Islet precursor cell (in vitro differentiated cells): Measurements from ENCODE around the gene RYR3.
A peak's percentile ranks its signal among the peaks of the same experiment; 100 is the strongest.

ENCODE experiments used
- DNase-seq: peaks from one replicate; pipeline ENCODE4 v3.0.0-alpha.2; 2018

Gene RYR3

DNA sequence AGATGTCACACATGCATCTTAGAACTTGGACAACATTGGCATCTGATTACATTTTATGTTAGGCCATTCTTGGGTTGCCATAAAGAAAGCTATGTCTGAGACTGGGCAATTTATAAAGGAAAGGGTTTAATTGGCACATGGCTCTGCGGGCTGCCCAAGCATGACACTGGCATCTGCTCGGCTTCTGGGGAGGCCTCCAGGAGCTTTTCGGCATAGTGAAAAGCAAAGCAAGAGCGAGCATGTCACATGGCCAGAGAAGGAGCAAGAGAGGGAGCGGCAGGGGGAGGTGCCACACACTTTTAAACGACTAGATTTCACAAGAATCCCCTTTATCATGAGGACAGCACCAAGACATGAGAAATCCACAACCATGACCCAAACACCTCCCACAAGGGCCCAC is 11.3 kb downstream of the RYR3 start:
- DNase-seq: no peak

DNA sequence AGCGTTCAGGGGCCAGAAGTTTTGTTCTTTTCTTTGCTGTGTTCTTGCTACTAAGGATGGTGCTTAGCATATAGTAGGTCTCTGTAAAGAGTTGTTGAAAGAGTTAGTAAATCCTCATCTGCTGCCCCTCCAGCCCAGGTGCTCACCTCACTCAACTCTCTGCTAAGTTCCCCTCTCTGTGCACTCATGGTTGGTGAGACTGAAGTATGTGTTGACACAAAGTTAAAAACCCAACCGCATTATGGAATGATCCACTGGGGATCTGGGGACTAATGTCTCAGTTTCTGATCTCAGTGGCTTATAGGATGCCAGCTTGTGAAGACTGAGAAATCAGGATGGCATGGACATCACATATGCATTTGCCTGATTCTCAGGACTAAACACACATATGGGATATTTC is 13.8 kb downstream of the RYR3 start:
- no peak for DNase-seq

DNA sequence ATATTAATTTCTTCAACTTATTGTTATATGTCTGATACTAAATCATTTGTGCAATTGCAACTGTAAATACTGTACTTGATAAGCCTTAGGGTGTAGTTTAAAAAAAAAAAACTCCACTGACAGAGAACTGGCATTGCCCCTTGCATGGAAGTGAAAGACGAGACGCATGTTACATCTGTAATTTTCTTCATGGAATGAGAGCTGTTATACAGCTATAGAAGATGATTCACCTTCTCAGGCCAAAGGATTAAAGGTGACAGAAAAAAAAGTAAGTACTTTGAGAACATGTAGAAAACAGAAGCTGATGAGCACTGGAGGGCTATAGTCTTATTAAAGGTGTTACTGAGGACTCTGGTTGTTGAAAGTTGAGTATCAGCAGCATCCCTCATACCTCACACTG is 16.1 kb downstream of the RYR3 start:
- DNase-seq: no peak

DNA sequence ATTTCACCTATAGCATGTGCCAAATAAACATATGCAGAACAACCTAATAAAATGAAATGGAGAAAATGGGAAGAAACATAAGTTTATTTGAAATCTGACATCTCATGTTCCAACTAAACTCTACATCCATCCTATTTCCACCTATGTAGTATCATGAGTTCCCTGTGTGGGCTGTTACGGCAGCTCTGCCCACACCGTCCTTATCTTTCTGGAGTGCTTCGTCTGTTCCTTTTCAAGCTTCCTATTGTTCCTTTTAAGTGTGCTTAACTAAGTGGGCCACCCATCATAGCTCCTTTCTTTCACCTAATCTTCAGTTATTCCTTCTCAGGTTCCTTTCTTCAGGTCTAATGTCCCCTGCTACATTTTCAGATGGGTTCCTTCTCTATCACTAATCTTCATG is 17.3 kb downstream of the RYR3 start:
- no peak for DNase-seq

DNA sequence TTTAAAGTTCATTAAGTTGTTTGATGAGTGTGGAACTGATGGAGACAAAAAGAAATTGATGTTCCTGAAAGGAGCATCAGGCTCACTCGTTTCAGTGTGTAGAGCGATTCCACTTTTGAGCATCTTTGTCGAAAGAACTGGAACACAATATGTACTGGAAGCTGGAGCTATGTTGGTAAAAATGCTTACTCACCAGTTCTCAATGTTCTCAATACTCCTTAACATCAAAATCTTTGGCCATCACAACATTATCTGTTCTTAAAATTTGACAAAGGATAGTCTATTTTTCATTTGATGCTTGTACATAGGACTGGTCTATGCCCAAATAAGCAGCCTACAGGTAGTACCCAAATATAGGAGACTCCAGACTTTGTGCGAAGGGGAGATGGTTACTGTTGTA is 18.7 kb downstream of the RYR3 start:
- no peak for DNase-seq

DNA sequence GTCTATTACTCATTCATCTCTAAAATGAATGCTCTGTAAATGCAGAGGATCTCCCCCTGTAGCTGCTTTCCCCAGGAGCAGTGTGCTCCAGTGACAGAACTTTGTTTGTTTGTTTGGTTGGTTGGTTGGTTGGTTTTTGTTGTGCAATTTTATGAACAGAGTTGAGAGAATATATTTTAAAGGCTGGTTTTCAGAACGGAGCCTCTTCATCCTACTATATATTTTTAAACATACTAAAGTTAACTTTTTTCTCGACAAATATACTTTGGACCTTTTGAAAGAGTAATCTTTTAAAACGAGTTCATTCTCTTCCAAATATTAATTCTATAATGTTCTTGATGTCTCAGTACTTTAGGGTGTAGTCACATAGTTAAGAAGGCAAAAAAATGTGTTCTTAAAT is 20.2 kb downstream of the RYR3 start:
- no peak for DNase-seq

DNA sequence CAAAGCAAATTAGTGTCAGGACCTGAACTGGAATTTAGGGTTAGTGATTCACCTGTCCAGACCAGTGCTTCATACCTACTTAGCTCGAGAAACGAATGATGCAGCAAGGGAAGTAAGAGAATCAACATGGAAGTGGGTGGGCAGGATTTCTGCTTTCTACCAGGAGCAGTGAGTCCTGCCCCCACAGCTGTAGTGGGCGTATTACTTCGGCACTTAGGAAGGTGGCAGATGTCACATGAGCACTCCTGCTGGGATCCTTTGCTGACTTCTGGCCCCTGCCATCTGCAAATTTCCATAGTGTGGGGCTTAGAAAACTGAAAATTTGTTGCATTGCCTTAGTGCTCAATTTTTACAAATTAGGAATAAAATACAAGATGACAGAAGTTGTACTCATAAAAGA is 31.2 kb downstream of the RYR3 start:
- DNase-seq: no peak

DNA sequence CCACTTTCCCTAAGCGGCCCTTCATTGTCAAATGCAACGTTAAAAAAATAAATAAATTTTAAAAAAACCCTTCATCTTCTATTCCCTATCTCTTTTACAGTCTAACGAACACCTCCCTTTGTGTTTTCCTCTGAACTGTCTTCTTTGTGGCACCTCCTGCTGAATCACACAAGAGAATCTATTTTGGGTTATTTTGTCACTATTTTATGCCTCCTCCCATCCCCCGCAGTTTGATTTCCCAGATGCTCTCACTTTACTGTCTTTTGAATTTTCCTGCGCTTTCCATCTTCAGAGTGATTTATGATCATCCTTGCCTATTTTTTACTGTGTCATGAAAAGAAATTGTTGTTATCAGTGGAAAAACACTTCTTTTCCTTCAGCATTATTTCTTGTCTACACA is 32.5 kb downstream of the RYR3 start:
- no peak for DNase-seq

DNA sequence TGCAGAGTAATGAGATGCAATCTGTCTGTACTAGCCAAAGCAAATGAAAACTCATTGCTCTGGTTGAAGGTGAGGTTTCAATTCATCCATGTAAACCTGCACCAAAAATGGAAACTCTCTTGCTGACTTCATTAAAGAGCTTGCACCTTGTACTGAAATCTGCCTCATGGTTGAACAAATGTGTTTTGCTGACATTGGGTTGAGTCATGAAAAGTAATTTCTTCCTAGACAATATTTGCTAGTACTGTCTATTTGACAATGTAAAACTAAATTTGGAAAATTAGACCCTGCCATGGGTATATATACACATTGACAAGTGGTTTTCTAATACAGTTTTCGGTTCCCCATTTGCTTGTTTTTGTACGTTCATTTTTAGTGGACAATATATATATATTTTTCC is 33.3 kb downstream of the RYR3 start:
- no peak for DNase-seq

DNA sequence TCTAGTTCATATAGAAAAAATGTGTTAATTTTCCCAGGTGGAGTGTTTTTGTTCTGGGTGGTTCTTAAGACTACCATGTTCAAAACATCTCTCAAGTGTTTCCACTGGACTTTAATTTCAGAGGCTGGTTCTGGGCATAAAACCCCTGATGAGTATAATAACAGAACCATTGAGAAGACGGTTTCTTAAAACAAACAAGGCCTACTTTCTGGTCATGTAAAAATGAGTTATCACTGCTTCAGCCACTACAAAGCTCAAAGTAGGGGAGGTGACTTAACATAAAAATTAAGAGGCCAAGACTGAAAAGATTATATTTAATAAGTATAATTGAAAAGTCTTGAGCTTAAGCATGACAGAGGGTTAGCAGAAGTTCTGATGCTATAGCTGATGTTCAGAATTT is 33.8 kb downstream of the RYR3 start:
- DNase-seq: no peak

DNA sequence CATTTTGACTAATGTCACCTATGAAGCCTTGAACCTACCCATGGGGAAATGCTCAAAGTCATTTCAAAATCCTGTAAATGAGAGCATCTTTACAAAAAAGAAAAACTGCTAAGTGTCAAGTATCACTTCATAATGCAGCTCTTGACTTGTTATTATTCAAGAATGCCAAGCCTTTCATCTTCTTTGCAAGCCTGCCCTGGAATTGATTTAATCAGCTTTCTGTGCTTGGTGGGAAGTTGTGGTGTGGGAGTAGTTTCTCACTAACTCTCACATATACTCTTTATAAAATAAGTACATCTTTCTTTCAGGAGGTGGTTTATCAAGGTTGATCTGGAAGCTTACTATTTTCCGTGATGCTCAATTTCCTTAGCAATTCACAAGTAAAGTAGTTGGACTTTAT is 43.6 kb downstream of the RYR3 start:
- DNase-seq: no peak

DNA sequence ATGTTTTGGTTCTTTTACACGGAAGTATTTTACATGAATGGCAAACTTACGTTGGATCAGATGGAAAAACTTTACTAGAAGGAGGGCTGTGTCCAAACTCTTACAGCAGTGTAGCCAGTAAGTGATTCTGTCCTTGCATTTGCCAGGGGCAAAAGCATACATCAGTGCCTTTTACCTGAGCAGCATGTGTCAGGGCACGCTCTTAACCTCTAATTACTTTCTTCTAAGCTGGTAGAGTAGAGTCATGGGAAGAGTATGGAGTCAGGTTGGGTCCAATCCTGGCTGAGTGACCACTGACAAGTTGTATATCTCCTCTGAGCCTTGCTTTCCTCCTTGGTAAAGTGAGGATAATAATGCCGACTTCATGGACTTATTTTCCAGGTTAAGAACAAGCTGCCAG is 47.1 kb downstream of the RYR3 start:
- DNase-seq: peak; percentile 64

DNA sequence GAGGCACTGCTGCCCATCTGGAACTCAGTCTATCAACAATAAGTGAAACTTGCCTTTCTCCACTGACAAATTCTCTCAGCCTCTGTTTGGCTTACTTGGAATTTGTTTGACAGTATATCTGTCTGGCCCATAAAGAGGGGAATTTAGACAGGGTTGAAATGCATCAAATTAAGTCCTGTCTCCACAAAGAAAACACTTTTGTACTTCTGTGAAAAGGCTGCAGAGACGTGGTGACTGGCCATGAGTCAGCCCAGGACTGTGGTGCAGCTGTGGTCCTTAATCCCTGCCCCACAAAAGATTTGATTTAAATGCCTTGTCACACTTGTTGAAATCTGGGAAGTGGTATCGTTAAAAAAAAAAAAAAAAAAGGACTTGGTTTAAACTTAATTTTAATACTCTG is 47.5 kb downstream of the RYR3 start:
- peak; percentile 83 for DNase-seq

DNA sequence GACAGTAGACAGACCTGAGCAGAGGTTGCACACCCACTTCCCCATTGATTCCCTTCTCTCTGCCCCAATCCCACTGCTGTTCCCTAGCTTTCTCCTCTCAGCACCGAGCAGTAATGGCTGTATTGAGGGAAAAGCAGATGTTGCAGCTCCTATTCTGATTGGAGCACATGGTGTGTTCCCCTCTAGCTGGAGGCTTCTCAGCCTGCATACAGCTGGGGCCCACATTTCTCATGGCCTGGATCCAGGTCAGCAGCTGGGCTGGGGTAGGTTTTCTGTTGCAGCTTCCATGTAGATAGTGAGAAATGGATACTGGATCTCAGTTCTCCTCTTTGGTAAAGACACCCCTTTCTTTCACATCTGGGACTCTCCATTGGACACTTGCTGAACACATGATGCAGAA is 50.1 kb downstream of the RYR3 start:
- no peak for DNase-seq

DNA sequence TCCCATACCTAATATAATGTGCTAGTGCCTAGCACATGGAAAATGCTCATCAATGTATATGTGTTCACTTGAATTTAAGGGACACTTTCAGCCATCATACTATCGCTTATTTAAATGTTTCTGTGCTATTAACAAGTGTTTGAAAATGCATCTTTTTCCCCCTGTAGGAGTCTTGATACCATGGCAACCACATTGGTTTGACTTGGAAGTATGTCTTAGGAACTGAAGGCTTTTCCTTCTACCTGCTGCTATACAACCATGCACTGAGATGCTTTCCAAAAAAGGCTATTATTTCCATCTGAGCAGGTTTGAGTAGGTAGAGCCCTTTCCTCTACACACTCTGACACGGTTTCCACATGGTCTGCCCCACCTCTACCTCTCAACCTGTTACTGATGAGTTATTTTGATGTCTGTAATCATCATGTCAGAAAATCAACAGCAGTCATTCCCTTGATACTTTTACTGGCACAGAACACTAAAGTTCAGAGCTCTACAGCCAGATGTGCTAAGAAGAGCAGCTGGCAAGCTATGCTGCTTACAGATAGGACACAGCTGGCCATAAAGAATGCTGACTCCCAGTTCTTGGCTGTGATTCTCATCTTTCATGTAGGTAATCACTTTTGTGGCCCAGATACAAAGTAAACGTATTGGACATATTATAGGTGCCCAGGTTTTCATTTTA is 59.3 kb downstream of the RYR3 start:
- DNase-seq: no peak

DNA sequence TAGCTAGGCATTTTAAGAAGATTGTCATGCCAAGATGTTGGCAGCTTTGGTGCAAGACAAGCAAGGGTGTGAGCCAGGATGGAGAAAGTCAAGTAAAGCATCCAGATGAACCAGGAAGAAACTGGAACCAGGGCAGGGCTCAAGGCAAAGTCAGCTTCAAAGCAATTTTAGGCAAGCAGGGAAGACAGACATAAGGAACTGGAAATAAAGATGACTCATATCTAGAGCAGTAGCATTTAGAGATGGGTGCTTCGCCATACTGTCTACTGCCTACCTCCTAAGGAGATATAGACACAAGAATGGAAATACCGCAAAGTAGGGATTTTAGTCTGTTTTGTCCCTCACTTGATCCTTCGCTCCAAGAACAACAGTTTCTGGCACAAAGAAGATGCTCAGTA is 59.9 kb downstream of the RYR3 start:
- DNase-seq: no peak

DNA sequence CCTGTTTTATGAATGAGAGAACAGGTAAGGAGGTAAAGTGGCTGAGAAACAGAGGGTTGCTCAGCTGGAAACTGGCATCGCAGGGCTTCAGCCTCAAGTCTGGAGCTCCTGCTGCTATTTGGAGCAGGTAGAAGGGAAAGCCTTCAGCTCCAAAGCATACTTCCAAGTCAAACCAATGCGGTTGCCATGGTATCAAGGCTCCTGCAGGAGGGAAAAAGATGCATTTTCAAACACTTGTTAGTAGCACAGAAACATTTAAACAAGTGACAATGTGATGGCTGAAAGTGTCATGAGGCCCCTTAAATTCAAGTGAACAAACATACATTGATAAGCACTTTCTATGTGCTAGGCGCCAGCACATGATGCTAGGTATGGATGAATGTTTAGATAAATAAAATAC is 60.4 kb downstream of the RYR3 start:
- no peak for DNase-seq

DNA sequence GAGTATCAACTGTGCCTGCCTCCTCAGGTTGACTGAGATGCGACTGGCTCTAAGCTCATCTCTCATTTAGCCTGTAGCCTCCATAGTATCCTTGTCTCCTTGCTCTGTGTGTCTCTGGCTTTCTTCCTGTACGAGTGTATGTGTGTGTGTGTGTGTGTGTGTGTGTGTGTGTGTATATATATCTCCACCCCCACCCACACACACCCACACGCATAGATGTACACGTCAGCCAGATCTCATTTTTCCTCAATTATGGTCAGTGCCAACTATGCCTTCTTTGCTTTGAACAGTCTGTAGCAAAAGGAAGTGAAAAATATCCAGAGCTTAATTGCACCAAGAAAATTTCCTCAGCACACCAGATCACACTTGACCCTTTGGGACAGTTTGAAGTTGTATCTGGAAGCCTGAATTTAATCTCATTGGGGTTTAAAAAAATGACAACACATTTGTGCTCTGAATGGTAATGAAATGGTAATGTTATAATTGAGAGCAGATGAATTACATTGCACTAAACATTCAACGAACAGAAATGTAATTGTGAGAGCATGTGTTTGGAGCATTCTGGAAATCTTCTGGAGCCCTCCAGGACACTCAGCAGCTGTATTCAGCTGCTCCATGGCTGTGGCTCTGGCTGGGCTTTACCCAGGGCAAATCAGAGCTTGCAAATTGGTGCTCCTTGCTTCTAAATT is 63.6 kb downstream of the RYR3 start:
- DNase-seq: no peak

DNA sequence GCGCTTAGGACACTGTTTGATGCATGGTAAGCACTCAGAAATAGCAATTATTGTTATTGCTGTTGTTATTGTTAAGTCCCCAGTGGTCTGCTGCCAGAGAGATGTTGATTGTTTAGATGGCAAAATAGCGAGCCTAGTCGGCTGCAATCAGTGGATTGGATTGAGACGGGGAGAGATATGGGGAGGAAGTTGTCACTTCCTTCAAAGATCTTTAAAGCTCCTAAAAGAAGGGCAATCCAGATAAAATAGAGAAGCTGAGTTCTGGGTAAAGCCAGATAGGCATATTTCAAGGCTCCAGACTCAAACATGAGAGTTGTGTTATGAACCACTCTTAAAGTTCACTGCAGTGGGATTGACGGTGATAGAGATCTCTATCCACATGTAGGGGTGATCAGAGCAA is 64.5 kb downstream of the RYR3 start:
- DNase-seq: no peak

DNA sequence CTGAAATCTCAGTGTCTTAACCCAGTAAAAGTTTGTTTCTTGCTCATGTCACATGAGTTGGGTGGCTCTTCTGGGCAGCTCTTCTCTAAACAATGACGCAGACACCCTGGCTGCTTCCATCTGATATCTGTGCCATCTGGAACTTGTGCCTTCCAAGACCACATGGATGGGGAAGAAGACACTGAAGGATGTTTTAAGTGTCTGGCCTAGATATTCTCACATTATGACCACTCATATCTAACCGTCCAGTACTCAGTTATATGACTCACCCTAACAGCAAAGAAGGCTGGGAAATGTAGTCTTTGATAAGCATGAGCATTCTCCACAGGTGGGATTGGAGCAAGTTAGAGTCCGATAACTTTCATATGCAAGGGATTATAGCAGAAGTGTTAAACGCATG is 66.4 kb downstream of the RYR3 start:
- no peak for DNase-seq

DNA sequence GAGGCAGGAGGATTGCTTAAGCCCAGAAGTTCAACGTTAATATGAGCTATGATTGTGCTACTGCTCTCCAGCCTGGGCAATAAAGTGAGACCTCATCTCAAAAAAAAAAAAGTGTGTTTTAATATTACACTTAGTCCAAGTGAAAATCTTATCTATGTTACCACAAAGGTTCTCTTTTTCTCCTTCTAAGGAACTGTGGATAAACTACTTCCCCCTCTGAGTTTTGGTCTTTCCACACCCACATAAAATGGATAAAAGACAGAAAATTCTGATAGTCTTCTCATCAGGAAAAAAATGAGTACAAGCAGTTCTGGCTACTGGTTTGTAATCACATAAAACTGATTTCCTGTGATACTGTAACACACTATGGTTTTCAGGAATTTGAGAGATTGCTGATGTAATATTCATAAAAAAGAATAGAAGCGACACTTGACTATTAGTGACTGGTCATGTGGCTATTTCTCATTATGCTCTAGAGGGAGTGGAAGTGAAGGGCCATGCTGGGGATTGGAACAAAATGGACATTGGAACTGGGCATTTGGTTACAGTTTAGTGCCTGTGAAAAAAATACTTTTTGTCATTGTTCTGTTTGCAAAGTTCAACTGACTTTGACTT is 68.2 kb downstream of the RYR3 start:
- no peak for DNase-seq

DNA sequence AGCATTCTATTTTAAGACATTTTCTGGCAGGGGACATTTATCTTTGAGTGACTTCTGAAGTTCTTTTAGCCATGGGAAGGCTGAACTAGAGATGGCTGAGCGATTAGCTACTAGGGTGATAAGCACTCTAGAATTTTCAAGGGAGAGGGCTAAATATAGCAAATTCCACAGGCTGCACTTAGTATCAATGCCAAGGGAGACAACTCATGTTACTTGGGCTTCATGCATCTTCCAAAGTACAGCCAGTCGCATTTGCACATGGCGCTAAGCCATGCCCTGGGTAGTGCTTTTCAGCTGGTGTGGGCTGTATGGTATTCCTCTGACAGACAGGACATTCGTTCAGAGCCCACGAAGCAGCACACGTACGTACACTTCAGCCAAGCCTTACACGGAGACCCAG is 69.6 kb downstream of the RYR3 start:
- DNase-seq: peak; percentile 32

DNA sequence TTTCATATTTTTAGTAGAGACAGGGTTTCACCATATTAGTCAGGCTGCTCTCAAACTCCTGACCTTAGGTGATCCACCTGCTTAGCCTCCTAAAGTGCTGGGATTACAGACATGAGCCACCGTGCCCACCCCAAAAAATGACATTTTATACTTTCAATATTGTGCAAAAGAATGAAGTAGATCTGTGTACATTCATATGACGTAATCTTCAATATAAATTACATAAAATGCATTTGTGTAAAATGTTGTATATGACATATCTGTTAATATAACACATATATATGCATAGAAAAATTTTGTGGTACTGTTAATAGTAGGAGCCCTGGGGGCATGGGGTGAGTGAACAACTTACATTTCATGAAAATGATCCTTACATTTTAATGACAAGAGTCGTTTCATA is 71.7 kb downstream of the RYR3 start:
- DNase-seq: no peak

DNA sequence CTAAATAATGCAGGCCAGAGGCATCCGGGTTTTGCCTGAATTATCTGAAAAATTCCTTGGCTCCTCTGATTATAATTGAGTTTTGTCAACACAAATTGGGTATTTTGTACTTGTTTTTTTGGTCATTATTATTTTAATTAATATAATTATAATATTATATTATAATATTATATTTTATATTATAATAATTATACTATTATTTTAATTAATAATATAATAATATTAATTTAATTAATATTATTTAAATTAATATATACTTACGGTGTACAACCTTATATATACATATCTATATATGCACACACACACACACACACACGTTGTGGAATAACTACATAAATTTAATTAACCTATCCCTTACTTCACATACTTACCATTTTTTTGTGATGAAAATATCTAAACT is 73.5 kb downstream of the RYR3 start:
- DNase-seq: no peak

DNA sequence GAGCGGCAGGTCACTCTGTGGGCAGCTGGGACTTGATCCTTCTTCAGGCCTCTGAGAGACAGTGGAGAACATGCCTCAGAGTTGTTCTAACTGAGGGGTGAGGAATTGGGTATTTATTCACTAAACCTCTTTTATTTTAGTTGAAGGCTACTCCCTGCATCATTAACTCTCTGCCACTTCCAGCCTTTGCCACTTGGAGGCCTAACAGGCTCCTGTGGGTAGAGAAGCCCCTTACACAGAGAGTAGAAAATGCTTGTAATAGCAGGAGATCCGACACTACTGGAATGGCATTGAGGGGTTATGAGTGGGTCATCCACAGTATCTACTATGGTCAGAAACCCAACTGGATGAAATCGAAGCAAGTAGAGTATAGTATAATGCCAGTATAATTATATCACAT is 81.7 kb downstream of the RYR3 start:
- no peak for DNase-seq
